Fibroblast of skin of back (primary cell): ENCODE measurements around the gene BPIFB3.

Source experiments
- DNase-seq: peaks from one replicate; pipeline ENCODE4 v3.0.0-alpha.2; 2013

Gene BPIFB3

DNA sequence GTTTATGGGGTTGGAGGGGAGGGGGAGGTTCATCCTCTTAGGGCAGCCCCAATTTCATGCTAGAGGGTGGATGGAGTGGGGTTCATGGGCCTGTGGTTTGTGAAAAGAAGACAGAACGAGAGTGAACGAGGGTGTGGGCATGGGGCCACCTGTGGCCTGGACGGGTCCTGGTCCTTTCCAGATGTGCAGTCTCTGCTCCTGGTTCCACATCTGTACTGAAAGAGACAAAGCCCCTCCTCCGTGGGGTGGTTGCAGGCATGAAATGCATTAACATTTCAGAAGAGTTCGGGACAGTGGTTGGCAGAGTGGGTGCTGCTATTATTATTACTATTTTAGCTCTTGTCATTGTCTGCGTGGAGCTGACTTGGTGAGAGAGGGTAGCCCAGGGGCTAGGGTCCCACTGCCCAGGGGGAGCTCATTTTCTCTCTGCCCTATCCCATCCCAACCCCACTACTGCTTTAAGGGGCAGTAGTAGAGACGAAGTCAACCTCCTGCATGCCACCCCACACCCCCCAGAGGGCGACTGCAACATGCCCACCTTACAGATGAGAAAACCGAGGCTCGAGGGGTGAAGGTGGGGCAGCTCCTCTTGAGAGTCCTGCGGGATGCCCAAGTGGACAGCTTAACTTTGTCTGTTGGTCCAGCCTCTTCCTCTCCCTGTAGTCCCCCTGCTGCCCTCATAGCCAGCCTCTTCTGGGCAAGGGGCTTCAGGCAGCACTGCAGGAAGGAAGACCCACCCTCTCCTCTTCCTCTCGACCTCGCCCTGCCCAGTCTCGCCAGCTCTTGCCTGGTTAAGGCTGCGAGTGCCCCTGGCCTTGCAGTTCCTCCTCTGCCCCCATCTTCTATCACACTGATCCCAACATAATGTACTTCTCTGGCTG is 37.8 kb upstream of the BPIFB3 start:
- DNase-seq, result no peak

- no peak for DNase-seq
Measured at GRCh38 chr20:33016581-33017109, 37.1 kb upstream of the BPIFB3 start.

DNA sequence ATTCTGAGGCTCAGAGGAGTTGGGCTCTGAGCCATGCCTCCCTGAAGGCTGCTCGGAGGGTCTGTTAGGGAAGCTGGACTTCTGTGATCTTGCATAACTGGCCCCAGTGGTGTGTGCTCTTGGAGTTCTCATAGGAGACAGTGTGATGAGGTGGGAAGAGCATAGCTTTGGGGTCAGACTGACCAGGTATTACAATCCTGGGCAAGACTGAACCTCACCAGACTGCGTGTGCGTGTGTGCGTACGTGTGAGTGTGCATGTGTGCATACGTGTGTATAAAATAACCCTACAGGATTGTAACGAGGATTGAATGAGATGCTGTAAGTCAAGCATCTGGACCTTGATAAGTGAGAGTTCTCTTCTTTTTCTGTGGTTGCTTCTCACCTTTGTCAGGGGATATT is 36.2 kb upstream of the BPIFB3 start:
- DNase-seq, result no peak

DNA sequence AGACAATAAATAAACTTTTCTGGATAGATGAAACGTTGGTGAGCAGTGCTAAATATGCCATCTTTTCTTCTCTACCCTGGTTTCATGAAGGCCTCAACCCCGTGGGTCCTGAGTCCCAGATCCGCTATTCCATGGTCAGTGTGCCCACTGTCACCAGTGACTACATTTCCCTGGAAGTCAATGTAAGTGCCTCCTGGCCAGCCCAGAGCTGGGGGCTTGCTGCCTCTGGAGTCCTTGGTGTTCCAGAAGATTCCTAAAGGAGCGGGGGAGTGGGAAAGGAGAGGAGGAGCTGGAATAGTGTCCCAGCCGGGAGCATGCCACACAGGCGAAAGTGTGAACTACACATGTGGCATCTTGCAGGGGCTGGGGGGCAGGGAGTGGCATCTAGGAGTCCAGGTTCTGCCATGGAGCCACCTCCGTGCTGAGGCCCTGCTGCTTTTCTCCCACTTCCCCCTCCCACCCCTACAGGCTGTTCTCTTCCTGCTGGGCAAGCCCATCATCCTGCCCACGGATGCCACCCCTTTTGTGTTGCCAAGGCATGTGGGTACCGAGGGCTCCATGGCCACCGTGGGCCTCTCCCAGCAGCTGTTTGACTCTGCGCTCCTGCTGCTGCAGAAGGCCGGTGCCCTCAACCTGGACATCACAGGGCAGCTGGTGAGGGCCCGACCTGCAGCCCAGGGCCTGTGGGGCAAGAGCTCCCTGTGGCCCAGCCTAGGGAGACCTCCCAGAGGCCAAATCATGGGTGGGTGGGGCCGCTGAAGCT is 35.4 kb upstream of the BPIFB3 start:
- no peak for DNase-seq

DNA sequence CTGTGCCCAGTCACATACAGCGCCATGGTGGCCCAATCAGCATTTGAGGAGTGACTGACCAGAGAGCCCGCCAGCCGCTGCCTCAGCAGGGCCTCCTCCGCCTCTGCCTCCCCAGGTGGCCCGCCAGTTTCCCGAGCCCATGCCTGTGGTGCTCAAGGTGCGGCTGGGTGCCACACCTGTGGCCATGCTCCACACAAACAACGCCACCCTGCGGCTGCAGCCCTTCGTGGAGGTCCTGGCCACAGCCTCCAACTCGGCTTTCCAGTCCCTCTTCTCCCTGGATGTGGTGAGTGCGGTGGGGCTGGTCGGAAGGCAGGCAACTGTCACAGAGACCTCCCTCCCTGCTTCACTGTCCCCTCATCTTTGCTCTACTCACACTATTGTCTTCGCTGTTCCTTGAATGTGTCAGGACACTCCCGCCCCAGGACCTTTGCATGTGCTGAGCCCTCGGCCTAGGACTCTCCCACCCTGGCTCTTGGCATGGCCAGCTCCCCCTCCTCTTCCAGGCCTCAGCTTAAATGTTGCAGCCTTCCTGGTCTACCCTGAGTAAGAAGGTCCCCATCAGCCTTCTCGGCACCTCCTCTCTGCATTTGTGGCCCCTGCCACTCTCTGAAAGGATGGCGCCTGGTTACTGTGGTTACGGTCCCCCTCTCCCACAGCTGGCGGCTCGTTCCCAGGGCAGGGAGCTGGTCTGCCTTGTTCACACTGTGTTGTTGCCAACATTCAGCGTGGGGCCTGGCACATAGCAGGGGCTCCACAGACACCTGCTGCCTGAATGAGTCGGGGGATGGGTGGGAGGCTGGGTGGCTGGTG is 34.0 kb upstream of the BPIFB3 start:
- DNase-seq, result no peak

- no peak for DNase-seq
Measured at GRCh38 chr20:33020278-33021161, 33.2 kb upstream of the BPIFB3 start.

GRCh38 chr20:33021879-33022278 is 31.8 kb upstream of the BPIFB3 start:
- no peak for DNase-seq

DNA sequence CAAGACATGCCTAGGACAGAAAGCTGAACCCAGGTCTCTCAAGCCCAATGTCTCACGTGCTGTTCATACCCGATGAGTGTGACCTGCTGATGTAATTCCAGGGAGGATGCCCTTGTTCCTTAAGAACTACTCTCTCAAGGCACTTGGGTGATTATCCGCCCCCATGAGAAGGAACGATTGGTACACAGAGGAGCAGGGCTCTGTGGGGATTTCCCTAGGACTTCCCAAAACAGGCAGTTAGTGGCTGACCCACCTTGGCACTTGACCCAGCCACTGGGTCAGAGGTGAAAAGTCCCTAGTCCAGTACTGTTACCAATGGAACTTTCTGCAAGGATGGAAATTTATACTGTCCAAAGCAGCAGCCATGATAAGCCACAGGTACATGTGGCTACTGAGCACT is 31.4 kb upstream of the BPIFB3 start:
- DNase-seq, result no peak

DNA sequence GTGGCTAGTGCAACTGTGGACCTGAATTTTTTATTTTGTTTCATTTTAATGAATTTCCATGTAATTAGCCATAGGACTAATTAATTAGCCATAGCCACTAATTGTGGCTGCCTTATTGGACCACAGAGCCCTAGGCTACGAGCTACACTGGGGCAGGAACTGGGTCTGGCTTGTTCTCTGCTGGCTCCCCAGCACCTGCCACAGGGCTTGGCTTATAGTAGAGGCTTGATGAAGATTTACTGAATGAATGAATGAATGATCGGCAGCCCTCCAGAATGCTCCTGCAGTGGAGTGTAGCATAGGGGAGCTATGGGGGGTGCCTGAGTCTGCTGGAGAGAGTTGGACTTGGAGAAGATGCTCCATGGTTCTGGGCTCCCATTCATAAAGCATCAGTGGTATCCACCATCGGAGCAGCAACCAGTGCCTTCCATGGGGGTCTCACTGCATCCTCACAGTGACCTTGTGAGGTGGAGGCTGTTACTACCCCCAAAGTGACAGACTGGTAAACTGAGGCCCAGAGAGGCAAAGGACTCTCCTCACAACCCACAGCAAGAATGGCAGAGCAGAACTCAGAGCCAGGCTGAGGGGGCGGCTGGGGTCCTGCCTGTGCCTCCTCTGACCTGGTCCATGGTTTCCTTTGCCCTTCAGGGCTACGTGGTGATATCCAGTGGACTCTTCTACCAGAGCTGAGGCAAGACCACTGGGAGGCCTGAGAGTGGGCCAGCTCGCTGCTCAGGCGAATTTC is 30.8 kb upstream of the BPIFB3 start:
- DNase-seq, result no peak

DNA sequence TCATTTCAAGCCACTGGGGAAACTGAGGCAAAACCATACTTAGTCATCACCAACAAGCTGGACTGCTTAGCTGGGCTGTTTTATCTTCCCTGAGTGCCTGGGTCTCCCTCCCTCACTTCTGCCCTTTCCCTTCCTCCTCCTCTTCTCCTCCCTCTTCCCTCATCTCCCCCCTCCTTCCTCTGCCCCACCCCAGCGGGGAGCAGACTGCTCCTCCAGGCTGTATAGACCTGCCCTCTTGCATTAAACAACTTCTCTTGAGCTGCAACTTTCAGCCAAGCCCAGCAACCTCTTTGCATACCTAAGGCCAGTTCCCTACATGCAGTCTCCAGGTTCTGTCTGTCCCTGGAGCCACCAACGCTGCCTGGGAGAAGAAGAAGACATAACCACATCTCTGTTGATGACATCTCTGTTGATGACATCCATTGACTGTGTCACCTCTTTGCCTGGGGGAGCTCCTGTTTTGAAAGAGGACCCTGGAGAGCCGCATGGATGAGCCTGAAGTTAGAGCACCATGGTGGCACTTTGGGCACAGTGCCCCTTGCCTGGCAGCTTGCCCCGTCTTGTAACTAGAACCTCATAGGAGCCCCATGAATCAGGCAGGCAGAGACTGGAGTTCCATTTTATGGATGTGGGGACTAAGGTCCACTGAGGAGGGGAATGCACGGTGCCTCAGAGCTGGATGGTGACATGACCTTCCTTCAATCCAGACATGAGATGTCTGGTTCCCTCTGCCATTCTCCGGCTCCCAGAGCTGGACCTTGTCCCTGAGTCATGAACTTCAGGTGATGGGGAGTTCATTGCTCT is 30.1 kb upstream of the BPIFB3 start:
- DNase-seq, result no peak

- no peak for DNase-seq
Measured at GRCh38 chr20:33024243-33024560, 29.5 kb upstream of the BPIFB3 start.

DNA sequence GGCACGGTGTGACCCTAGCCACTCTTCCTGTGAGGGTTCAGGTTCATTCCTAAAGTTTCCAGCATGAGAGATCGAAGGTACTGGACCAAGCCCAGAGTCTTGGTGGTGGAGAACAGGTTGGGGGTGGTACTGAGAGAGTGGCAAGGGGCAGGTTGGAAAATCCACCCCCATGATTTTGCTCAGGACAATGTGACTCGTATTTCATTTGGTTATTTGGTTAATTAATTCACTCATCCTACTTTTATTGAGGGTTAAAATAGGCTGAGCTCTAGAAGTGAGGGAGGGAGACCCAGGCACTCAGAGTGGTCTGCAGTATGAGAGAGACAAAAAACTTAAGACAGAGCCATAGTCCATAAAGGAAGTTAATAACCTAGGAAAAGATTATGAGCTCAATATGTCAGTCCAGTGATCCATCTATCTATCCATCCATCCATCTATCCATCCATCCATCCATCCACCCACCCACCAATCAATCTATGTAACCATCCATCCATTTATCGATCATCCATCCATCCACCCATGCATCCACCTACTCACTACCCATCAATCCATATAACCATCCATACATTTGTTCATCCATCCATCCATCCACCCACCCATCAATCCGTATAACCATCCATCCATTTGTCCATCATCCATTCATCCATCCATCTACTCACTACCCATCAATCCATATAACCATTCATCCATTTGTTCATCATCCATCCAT is 28.9 kb upstream of the BPIFB3 start:
- no peak for DNase-seq

GRCh38 chr20:33025318-33025876 is 28.3 kb upstream of the BPIFB3 start:
- no peak for DNase-seq

- DNase-seq, result no peak
Measured at GRCh38 chr20:33026072-33026778, 27.5 kb upstream of the BPIFB3 start.

- no peak for DNase-seq
Measured at GRCh38 chr20:33026779-33027759, 26.6 kb upstream of the BPIFB3 start.

DNA sequence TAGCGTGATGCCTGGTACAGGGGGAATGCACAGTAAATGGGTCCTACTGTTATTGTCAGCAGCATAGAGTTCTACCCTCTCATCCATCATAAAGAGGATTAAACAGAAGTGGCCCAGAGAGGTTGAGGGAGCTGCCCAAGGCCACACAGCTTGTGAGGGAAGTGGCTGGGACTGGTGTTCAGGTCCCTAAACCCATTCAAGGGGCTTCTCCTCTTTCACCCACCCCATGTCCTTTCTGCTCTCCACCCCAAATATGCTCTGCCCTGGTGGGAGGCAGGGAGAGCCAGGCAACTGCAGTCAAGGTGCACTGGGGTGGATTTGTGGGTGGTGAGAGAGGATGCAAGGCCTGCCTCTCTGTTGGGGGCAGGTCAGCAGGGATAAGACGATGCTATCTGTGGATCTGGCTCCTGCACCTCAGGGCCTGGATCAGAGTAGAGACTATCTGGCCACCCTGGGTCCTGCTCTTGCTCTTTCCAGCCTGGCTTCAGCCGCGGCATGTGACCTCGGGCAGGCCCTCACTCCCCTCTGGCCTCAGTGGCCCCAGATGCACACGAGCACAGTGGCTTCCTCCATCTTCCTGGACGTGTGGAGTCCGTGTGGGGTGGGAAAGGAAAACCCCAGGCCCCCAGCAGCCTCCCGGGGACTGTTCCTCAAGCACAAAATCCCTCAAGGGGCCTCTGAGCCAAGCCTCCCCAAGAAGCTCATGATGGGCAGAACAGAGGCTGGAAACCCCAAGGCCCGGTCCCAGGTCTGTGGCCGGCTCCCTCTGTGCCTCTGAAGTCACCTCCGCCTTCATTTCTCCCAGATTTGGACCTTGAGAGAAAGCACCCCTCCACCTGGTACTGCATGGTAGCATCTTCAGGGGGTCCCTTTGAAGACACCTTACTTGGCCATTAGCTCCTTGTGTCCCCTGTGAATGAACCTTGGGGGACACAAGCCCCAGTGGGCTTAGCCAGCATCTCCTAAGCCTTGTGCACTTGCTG is 25.6 kb upstream of the BPIFB3 start:
- no peak for DNase-seq
